HL-60/S4 (cell line): ENCODE data around the gene CRADD.

Experiments
- in situ Hi-C: fragments of 300-500 bp; cut with MboI; formaldehyde crosslinking; loops from 2 replicates; pipeline ENCODE4 v1.14.3; 2022; ENCODE audit warnings: low sequenced_read_pairs

CRADD gene

GRCh38 chr12:93734784-93735183 lies 57.6 kb downstream of the CRADD start:
- in situ Hi-C loops, result no loop called here

- in situ Hi-C loops, result no loop called here
These were observed 59.5 kb downstream of the CRADD start for GRCh38 chr12:93736640-93737178.

- in situ Hi-C loops, result no loop called here
These were observed 60.5 kb downstream of the CRADD start for GRCh38 chr12:93737457-93738198.

- in situ Hi-C loops, result no loop called here
These were observed 61.3 kb downstream of the CRADD start for GRCh38 chr12:93738199-93739058.

GRCh38 chr12:93740751-93741150 lies 63.6 kb downstream of the CRADD start:
- in situ Hi-C loops, result no loop called here

GRCh38 chr12:93741659-93742109 lies 64.5 kb downstream of the CRADD start:
- in situ Hi-C loops, result no loop called here

- in situ Hi-C loops, result no loop called here
These were observed 65.1 kb downstream of the CRADD start for GRCh38 chr12:93742110-93742934.

GRCh38 chr12:93743229-93743998 lies 66.2 kb downstream of the CRADD start:
- in situ Hi-C loops, result no loop called here

- in situ Hi-C loops, result no loop called here
These were observed 67.0 kb downstream of the CRADD start for GRCh38 chr12:93743999-93744689.

GRCh38 chr12:93745286-93745685 lies 68.1 kb downstream of the CRADD start:
- in situ Hi-C loops, result no loop called here

- in situ Hi-C loops, result no loop called here
These were observed 69.5 kb downstream of the CRADD start for GRCh38 chr12:93746572-93747168.

GRCh38 chr12:93748672-93749383 lies 71.7 kb downstream of the CRADD start:
- in situ Hi-C loops, result no loop called here

GRCh38 chr12:93749515-93749914 lies 72.3 kb downstream of the CRADD start:
- in situ Hi-C loops, result no loop called here

- in situ Hi-C loops, result no loop called here
These were observed 72.9 kb downstream of the CRADD start for GRCh38 chr12:93750056-93750455.

GRCh38 chr12:93751864-93752610 lies 74.9 kb downstream of the CRADD start:
- in situ Hi-C loops, result no loop called here

- in situ Hi-C loops, result no loop called here
These were observed 76.1 kb downstream of the CRADD start for GRCh38 chr12:93753285-93753684.

GRCh38 chr12:93753838-93754429 lies 76.8 kb downstream of the CRADD start:
- in situ Hi-C loops, result no loop called here
